Vagina (tissue), 2 donors: ENCODE measurements around the gene SEC23A. TPM values are rescaled to one million over a fixed set of nuclear protein-coding genes. Genes with fewer than 3 reads are reported as not detected.

Experiments
- DNase-seq, 2 donors: peaks; one replicate each; pipeline ENCODE4 v3.0.0-alpha.2; 2017; ENCODE audit errors: extremely low spot score in 2 of 2
- H3K27ac ChIP-seq: fragments of 200-600 bp; sonication (generic); one replicate; pipeline ENCODE4 v1.5.1; 2019
- H3K27me3 ChIP-seq: fragments of 200-600 bp; sonication (generic); one replicate; pipeline ENCODE4 v1.5.1; 2019
- H3K36me3 ChIP-seq, 2 donors: fragments of 200-600 bp; sonication (generic); one replicate each; pipeline ENCODE4 v1.5.1; 2017 to 2019
- H3K4me1 ChIP-seq: fragments of 200-600 bp; sonication (generic); one replicate; pipeline ENCODE4 v1.5.1; 2019
- H3K4me3 ChIP-seq, 2 donors: fragments of 200-600 bp; sonication (generic); 1 replicate in 1 of 2; 2 replicates in 1 of 2; pipeline ENCODE4 v1.5.1; 2016 to 2019
- H3K9me3 ChIP-seq: fragments of 200-600 bp; sonication (generic); one replicate; pipeline ENCODE4 v1.5.1; 2019
- CTCF ChIP-seq, 3 experiments: fragments of 450-650 bp in 2 of 3; fragments of 200-600 bp in 1 of 3; sonication (generic) in 1 of 3; IDR thresholded peaks; one replicate each; pipeline ENCODE4 v1.5.1; 2017 to 2019; ENCODE audit warnings: antibody characterized with exemption in 3 of 3, mild to moderate bottlenecking in 2 of 3, moderate library complexity in 2 of 3
- POLR2A ChIP-seq, 2 donors: fragments of 450-650 bp; IDR thresholded peaks; one replicate each; pipeline ENCODE4 v1.6.1; 2017; ENCODE audit warnings: antibody characterized with exemption in 2 of 2, mild to moderate bottlenecking in 2 of 2, moderate library complexity in 2 of 2
- POLR2AphosphoS5 ChIP-seq, 2 donors: sonication (generic); formaldehyde crosslinking; IDR thresholded peaks; one replicate each; pipeline ENCODE4 v1.9.0; 2017; ENCODE audit warnings: antibody characterized with exemption in 2 of 2, mild to moderate bottlenecking in 2 of 2, low read depth in 1 of 2; ENCODE audit not compliant: insufficient read depth in 1 of 2
- intact Hi-C: fragments of 100-400 bp; cut with DNase I; formaldehyde crosslinking; loops from one replicate; pipeline ENCODE4 v1.15.1; 2023
- small RNA-seq: library from RNA; depleted of rRNA; stranded (forward); fragments of <200 nt; gene quantifications from one replicate; pipeline ENCODE3, GENCODE V24; 2016
- total RNA-seq: library from RNA; depleted of rRNA; stranded (reverse); fragments of >200 nt; gene quantifications from one replicate; pipeline ENCODE4 v1.2.3, GENCODE V29; 2016

Gene SEC23A
- total RNA-seq, 1 donor from 2014 or later: 54.8 TPM

DNA sequence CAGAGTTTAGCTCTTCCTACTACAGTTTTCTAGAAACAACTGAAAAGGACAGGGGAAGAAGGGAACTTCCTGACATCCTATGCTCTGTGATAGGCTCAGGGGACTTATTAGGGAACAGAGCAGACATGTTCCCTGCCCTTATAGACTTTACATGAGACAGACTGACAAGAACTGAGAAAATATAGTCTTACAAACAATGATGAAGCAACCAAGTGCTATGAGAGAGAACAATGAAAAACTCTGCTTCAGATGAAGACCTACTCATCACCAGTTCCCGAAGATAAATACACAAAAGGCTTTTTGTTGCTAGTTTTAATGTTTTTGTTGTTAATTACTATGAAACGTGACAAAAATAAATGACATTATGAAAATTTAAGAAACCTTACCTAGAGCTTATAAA, 115.3 kb downstream of the SEC23A start:
- H3K9me3 ChIP-seq: no peaks in the 10 kb centered on the region
- intact Hi-C loops: no loop called here
- H3K4me3 ChIP-seq: no peak overlapping the region
- H3K36me3 ChIP-seq: no peaks in the 10 kb centered on the region
- no peaks in the 10 kb centered on the region for H3K27me3 ChIP-seq
- no peaks in the 10 kb centered on the region for H3K4me1 ChIP-seq
- no peak for DNase-seq
- TF ChIP-seq POLR2AphosphoS5 (IDR thresholded peaks at IDR 0.05; ENCODE audit: insufficient read depth in 1 of 2, low read depth in 1 of 2) (no peak), CTCF (IDR thresholded peaks at IDR 0.05) (no peak), POLR2A (IDR thresholded peaks at IDR 0.05) (no peak)
- no peak overlapping the region for H3K27ac ChIP-seq

DNA sequence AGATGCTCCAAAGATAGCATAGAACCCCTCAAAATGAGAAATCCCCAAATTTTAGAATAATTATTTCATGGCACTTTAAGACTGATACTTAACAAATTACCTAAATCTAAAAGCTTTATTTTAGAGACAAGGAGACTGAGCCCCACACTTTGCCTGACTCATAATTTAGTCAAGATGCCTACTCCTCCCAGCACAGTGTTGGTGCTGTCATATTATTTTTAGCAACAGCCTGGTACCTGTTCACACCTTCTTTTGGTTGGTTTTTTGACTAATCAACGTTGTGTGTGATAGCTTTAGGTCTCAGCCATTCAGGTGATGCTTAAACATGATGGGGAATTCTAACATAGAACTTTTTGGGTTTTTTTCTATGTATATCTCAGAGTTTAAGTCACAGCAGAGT, 120.2 kb downstream of the SEC23A start:
- TF ChIP-seq POLR2AphosphoS5 (IDR thresholded peaks at IDR 0.05; ENCODE audit: insufficient read depth in 1 of 2, low read depth in 1 of 2) (no peak), POLR2A (IDR thresholded peaks at IDR 0.05) (no peak), CTCF (IDR thresholded peaks at IDR 0.05) (no peak)
- no peak for DNase-seq
- H3K36me3 ChIP-seq: no peaks in the 10 kb centered on the region
- no peaks in the 10 kb centered on the region for H3K4me1 ChIP-seq
- intact Hi-C loops: no loop called here
- H3K27ac ChIP-seq: no peak overlapping the region
- no peak overlapping the region for H3K4me3 ChIP-seq
- no peaks in the 10 kb centered on the region for H3K9me3 ChIP-seq
- H3K27me3 ChIP-seq: no peaks in the 10 kb centered on the region

DNA sequence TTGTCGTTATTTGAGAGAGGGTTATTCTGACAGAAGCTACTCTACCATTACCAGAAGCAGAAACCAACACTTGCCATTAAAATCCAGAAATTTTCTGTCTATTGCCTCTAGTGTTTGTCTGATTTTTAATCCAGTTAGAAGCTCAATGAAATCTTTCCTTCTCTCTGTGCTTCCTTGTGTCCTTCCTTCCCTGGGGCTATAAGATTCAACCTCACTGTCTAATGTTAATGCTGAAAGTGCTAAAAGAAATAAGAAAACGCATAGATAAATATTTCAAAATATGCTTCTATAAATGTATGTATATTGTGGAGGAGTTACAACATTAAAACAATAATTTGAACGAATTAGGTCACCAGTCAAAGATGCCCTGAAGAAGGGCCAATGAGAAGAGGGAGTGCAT, 120.8 kb downstream of the SEC23A start:
- DNase-seq: no peak
- no peaks in the 10 kb centered on the region for H3K9me3 ChIP-seq
- H3K36me3 ChIP-seq: no peaks in the 10 kb centered on the region
- no peak for TF ChIP-seq CTCF (IDR thresholded peaks at IDR 0.05)
- no peak for TF ChIP-seq POLR2AphosphoS5 (IDR thresholded peaks at IDR 0.05; ENCODE audit: insufficient read depth in 1 of 2, low read depth in 1 of 2)
- no peak for TF ChIP-seq POLR2A (IDR thresholded peaks at IDR 0.05)
- H3K4me3 ChIP-seq: no peak overlapping the region
- no peak overlapping the region for H3K27ac ChIP-seq
- no peaks in the 10 kb centered on the region for H3K27me3 ChIP-seq
- no peaks in the 10 kb centered on the region for H3K4me1 ChIP-seq
- intact Hi-C loops: no loop called here

Small RNAs within 50 kb of the gene (small RNA-seq; reads per million reads assigned to genes)
- gene AL109628.1: not detected
- gene RF00019: not detected

Other genes with a start within 250 kb of the SEC23A start
- gene GEMIN2, start 11.1 kb upstream of the SEC23A start, total RNA-seq: 25.5 TPM
- 12.5 TPM for gene TRAPPC6B, start 67.1 kb upstream of the SEC23A start, total RNA-seq
- 54.5 TPM for gene PNN, start 72.0 kb upstream of the SEC23A start, total RNA-seq
- 25.3 TPM for gene MIA2, start 130.7 kb upstream of the SEC23A start, total RNA-seq